AG04450 (cell line): ENCODE data around the gene TTC34. TPM values are rescaled to one million over a fixed set of nuclear protein-coding genes. Genes with fewer than 3 reads are reported as not detected.

Source experiments
- CTCF ChIA-PET: fragments of 300-600, 350-600 bp; formaldehyde crosslinking; extraction: SDS; loops from one replicate; lab custom pipeline; 2022; ENCODE audit warnings: antibody characterized with exemption, inconsistent platforms; lab: Charles Lee
- POLR2A ChIA-PET: fragments of 350-600 bp; formaldehyde crosslinking; extraction: SDS; loops from one replicate; lab custom pipeline; 2021; ENCODE audit warnings: antibody characterized with exemption, inconsistent platforms; lab: Yijun Ruan, JAX
- DNase-seq: peaks from one replicate; pipeline ENCODE4 v3.0.0-alpha.2; 2011; ENCODE audit warnings: low read depth, low spot score
- H3K27ac ChIP-seq: one replicate; pipeline ENCODE4 v1.5.1; 2012; ENCODE audit warnings: low read depth, low read length, control low read depth
- H3K27me3 ChIP-seq: one replicate; pipeline ENCODE4 v1.6.0; 2012; ENCODE audit warnings: low read length; ENCODE audit not compliant: control insufficient read depth, insufficient read depth
- H3K4me3 ChIP-seq: 2 replicates; pipeline ENCODE4 v1.5.1; 2011; ENCODE audit warnings: mild to moderate bottlenecking, low read depth, low read length, control low read depth
- H3K9me3 ChIP-seq: 2 replicates; pipeline ENCODE4 v1.5.1; 2012; ENCODE audit warnings: low read length; ENCODE audit not compliant: control insufficient read depth, insufficient read depth
- CTCF ChIP-seq: IDR thresholded peaks from 2 replicates; pipeline ENCODE4 v1.5.1; 2011; ENCODE audit warnings: low read depth, low read length, control low read depth, inconsistent platforms
- polyA plus RNA-seq: library from polyadenylated mRNA; depleted of rRNA; stranded (reverse); fragments of >200 nt; gene quantifications from 2 replicates; pipeline ENCODE4 v1.2.3, GENCODE V29; 2011

Gene TTC34
- polyA plus RNA-seq, 1 experiment, result 0.06 TPM

- H3K27ac ChIP-seq, result no peak overlapping the region
- TF ChIP-seq CTCF, result no peak
- H3K9me3 ChIP-seq, result peaks cover 6% of the 10 kb centered on the region; the same call in 1 of the 2 replicates
- H3K27me3 ChIP-seq, result peaks cover 22% of the 10 kb centered on the region
- no peak overlapping the region for H3K4me3 ChIP-seq
- POLR2A ChIA-PET, result no interaction called here
- CTCF ChIA-PET, result no interaction called here
- no peak for DNase-seq
Observed at GRCh38 chr1:2611621-2612437, 189.7 kb downstream of the TTC34 start.

GRCh38 chr1:2611031-2611501 lies 190.4 kb downstream of the TTC34 start:
- DNase-seq, result no peak
- no peak for TF ChIP-seq CTCF
- Histone ChIP-seq H3K9me3 (peaks cover 6% of the 10 kb centered on the region; the same call in 1 of the 2 replicates), H3K27me3 (peaks cover 22% of the 10 kb centered on the region), H3K4me3 (no peak overlapping the region), H3K27ac (no peak overlapping the region)
- POLR2A ChIA-PET, result no interaction called here
- CTCF ChIA-PET, result no interaction called here

- ChIA-PET POLR2A (no interaction called here), CTCF (no interaction called here)
- H3K27ac ChIP-seq, result no peak overlapping the region
- DNase-seq, result no peak
- TF ChIP-seq CTCF, result no peak
- H3K9me3 ChIP-seq, result peaks cover 6% of the 10 kb centered on the region; the same call in 1 of the 2 replicates
- peaks cover 20% of the 10 kb centered on the region for H3K27me3 ChIP-seq
- no peak overlapping the region for H3K4me3 ChIP-seq
Observed at GRCh38 chr1:2610036-2610959, 191.2 kb downstream of the TTC34 start.

- no peak for DNase-seq
- no peak for TF ChIP-seq CTCF
- H3K27ac ChIP-seq, result no peak overlapping the region
- peaks cover 20% of the 10 kb centered on the region for H3K27me3 ChIP-seq
- ChIA-PET CTCF (no interaction called here), POLR2A (no interaction called here)
- H3K9me3 ChIP-seq, result peaks cover 6% of the 10 kb centered on the region; the same call in 1 of the 2 replicates
- H3K4me3 ChIP-seq, result no peak overlapping the region
Observed at GRCh38 chr1:2609319-2610035, 192.0 kb downstream of the TTC34 start.
